PC-3 (cell line): ENCODE measurements around the gene XPNPEP1. TPM values are rescaled to one million over a fixed set of nuclear protein-coding genes. Genes with fewer than 3 reads are reported as not detected.

Experiments used
- ATAC-seq: fragments of 200-7000 bp; cut with Tn5 transposase; 2 replicates; pipeline ENCODE4 v1.9.1; 2020; ENCODE audit warnings: mild to moderate bottlenecking, moderate library complexity
- Bru-seq: library from RNA; stranded (reverse); fragments of 400-500 nt; gene quantifications from one replicate; lab custom pipeline; 2021; lab: Mats Ljungman, UMichigan
- BruChase-seq, 2 experiments: library from RNA; stranded (reverse); fragments of 400-500 nt; gene quantifications; one replicate each; lab custom pipeline; 2021; lab: Mats Ljungman, UMichigan
- BruUV-seq: library from RNA; stranded (reverse); fragments of 400-500 nt; replicated peaks from 2 replicates; lab custom pipeline; 2021; lab: Mats Ljungman, UMichigan
- CTCF ChIA-PET: fragments of 300-600 bp; sonication (Branson Sonifier 250); formaldehyde crosslinking; loops from one replicate; lab custom pipeline; 2022; ENCODE audit warnings: antibody characterized with exemption; lab: Charles Lee
- POLR2A ChIA-PET: fragments of 300-600 bp; sonication (Branson Sonifier 250); formaldehyde crosslinking; loops from one replicate; lab custom pipeline; 2022; ENCODE audit warnings: antibody characterized with exemption; ENCODE audit not compliant: unreplicated experiment; lab: Charles Lee
- DNase-seq: peaks from one replicate; pipeline ENCODE4 v3.0.0-alpha.2; 2015
- H2AFZ ChIP-seq: fragments of 300-600 bp; sonication (generic); 2 replicates; pipeline ENCODE4 v1.6.0; 2016; ENCODE audit warnings: antibody characterized with exemption, low read length
- H3F3A ChIP-seq: fragments of 300-600 bp; sonication (generic); one replicate; pipeline ENCODE4 v1.6.0; 2017; ENCODE audit warnings: antibody characterized with exemption, low read length, control low read depth, mild to moderate bottlenecking; ENCODE audit not compliant: unreplicated experiment
- H3K27ac ChIP-seq: fragments of 300-600 bp; sonication (generic); 2 replicates; pipeline ENCODE4 v1.5.1; 2016; ENCODE audit warnings: mild to moderate bottlenecking, low read length
- H3K27me3 ChIP-seq: fragments of 300-600 bp; sonication (generic); 2 replicates; pipeline ENCODE4 v1.6.1; 2016; ENCODE audit warnings: low read length, mixed read lengths
- H3K36me3 ChIP-seq: fragments of 300-600 bp; sonication (generic); 2 replicates; pipeline ENCODE4 v1.6.1; 2016; ENCODE audit warnings: low read depth, mixed run types, low read length, mixed read lengths
- H3K4me1 ChIP-seq: fragments of 300-600 bp; sonication (generic); 2 replicates; pipeline ENCODE4 v1.5.1; 2016; ENCODE audit warnings: low read length; ENCODE audit not compliant: insufficient read depth
- H3K4me2 ChIP-seq: fragments of 300-600 bp; sonication (generic); 2 replicates; pipeline ENCODE4 v1.6.0; 2016; ENCODE audit warnings: low read length
- H3K4me3 ChIP-seq: fragments of 300-600 bp; sonication (generic); 2 replicates; pipeline ENCODE4 v1.5.1; 2016; ENCODE audit warnings: mild to moderate bottlenecking, low read length, mixed read lengths
- H3K79me2 ChIP-seq: fragments of 300-600 bp; sonication (generic); 2 replicates; pipeline ENCODE4 v1.6.1; 2017; ENCODE audit warnings: low read length, mixed read lengths
- H3K9ac ChIP-seq: fragments of 300-600 bp; sonication (generic); 2 replicates; pipeline ENCODE4 v1.6.0; 2016; ENCODE audit warnings: mild to moderate bottlenecking, low read length
- H3K9me2 ChIP-seq: fragments of 300-600 bp; sonication (generic); replicated peaks from 2 replicates; pipeline ENCODE4 v1.6.1; 2016; ENCODE audit warnings: mixed run types, low read length, mixed read lengths
- H3K9me3 ChIP-seq: fragments of 300-600 bp; sonication (generic); 2 replicates; pipeline ENCODE4 v1.6.1; 2016; ENCODE audit warnings: low read length, mixed read lengths
- H4K20me1 ChIP-seq: fragments of 300-600 bp; sonication (generic); 2 replicates; pipeline ENCODE4 v1.6.1; 2016; ENCODE audit warnings: low read length, mixed read lengths
- CTCF ChIP-seq: fragments of 300-600 bp; sonication (generic); conservative IDR thresholded peaks from 2 replicates; pipeline ENCODE4 v1.5.1; 2017; ENCODE audit warnings: antibody characterized with exemption, low read depth, mild to moderate bottlenecking, low read length
- EZH2 ChIP-seq: fragments of 300-600 bp; sonication (generic); IDR thresholded peaks from one replicate; pipeline ENCODE4 v1.6.1; 2017; ENCODE audit warnings: antibody characterized with exemption, mild to moderate bottlenecking, low read length; ENCODE audit not compliant: unreplicated experiment
- EZH2phosphoT487 ChIP-seq: fragments of 300-600 bp; sonication (generic); IDR thresholded peaks from 2 replicates; pipeline ENCODE4 v1.6.1; 2018; ENCODE audit warnings: mild to moderate bottlenecking, antibody characterized with exemption, low read length, borderline replicate concordance
- intact Hi-C: fragments of 100-400 bp; cut with micrococcal nuclease; formaldehyde crosslinking; loops from 2 replicates; pipeline ENCODE4 v1.9.0; 2023
- long read RNA-seq: library from polyadenylated mRNA; unstranded; transcript quantifications from one replicate; pipeline ENCODE4 v2.0.0, GENCODE V29; 2021; ENCODE audit not compliant: unreplicated experiment
- total RNA-seq: library from RNA; depleted of rRNA; stranded (reverse); fragments of >200 nt; gene quantifications from 2 replicates; pipeline ENCODE4 v1.2.3, GENCODE V29; 2014; rRNA removed

XPNPEP1 gene
- total RNA-seq: 77.3 TPM in 2 replicates
- Bru-seq, nascent RNA: percentile 76 among the genes with signal in this experiment
- BruChase-seq, experiment 1, labeled RNA remaining after a 6-hour chase: percentile 70 among the genes with signal in this experiment
- percentile 75 among the genes with signal in this experiment for BruChase-seq, experiment 2, labeled RNA remaining after a 2-hour chase
- long read RNA-seq, transcript XPNPEP1-218 (21 exons, 2,539 nt): major isoform, 42 of 81 reads
- long read RNA-seq, partial matches to known transcripts: 17 of 81 reads
- long read RNA-seq, other reads (novel, unspliced or antisense): 20 of 81 reads

GRCh38 chr10:109922976-109923921 lies at the start of gene XPNPEP1:
XPNPEP1 (minus strand) TSS chr10:109923511; CDS start chr10:109923433, 78 bp downstream.
- Histone ChIP-seq H3F3A (no peaks in the 10 kb centered on the region), H3K79me2 (peaks cover 40% of the 10 kb centered on the region), H3K36me3 (no peaks in the 10 kb centered on the region), H3K27ac (0 out of 2 replicates have a peak within 1 kb of the TSS, but pooled peaks have one; percentile 39), H3K9me2 (no peaks in the 10 kb centered on the region), H3K4me1 (peaks cover 20% of the 10 kb centered on the region), H3K4me3 (peak within 1 kb of the TSS; percentile 76), H4K20me1 (no peaks in the 10 kb centered on the region), H2AFZ (peak within 1 kb of the TSS; percentile 75), H3K9ac (peak within 1 kb of the TSS; percentile 90), H3K27me3 (no peaks in the 10 kb centered on the region), H3K9me3 (no peaks in the 10 kb centered on the region), H3K4me2 (peak within 1 kb of the TSS; percentile 92)
- POLR2A ChIA-PET: no interaction called here
- DNase-seq (peak; percentile 76), ATAC-seq (peak; percentile 94)
- BruUV-seq: TSS peak; percentile 48
- CTCF ChIA-PET: no interaction called here
- TF ChIP-seq EZH2 (no peak), EZH2phosphoT487 (no peak), CTCF (no peak)
- intact Hi-C loops: loop anchor here (2.0 kb wide), 1 partner anchor 38 kb away; no protein-coding TSS in a partner anchor

- DNase-seq (no peak), ATAC-seq (no peak)
- H3K9ac ChIP-seq: no peak overlapping the region
- POLR2A ChIA-PET: no interaction called here
- BruUV-seq: no TSS peak
- no peaks in the 10 kb centered on the region for H4K20me1 ChIP-seq
- H3K4me2 ChIP-seq: no peak overlapping the region
- intact Hi-C loops: no loop called here
- TF ChIP-seq EZH2phosphoT487 (no peak), CTCF (no peak), EZH2 (no peak)
- no peak overlapping the region for H3K4me3 ChIP-seq
- H3K36me3 ChIP-seq: no peaks in the 10 kb centered on the region
- H3K9me2 ChIP-seq: no peaks in the 10 kb centered on the region
- peaks cover 8% of the 10 kb centered on the region for H3K4me1 ChIP-seq
- no peak overlapping the region for H3K27ac ChIP-seq
- CTCF ChIA-PET: no interaction called here
- H2AFZ ChIP-seq: no peak overlapping the region
- no peaks in the 10 kb centered on the region for H3K79me2 ChIP-seq
- no peaks in the 10 kb centered on the region for H3K9me3 ChIP-seq
- H3F3A ChIP-seq: no peaks in the 10 kb centered on the region
- no peaks in the 10 kb centered on the region for H3K27me3 ChIP-seq
Observed at GRCh38 chr10:109972372-109973001, 49.2 kb upstream of the XPNPEP1 start.
